ENCODE results near the gene ACTL7B. TPM values are rescaled to one million over a fixed set of nuclear protein-coding genes. Genes with fewer than 3 reads are reported as not detected.

The ACTL7B gene
- polyA plus RNA-seq, 3 donors = 0.05 TPM; not detected in 2

- Histone ChIP-seq H2AFZ (ENCODE audit: insufficient read depth, low read depth, low read length, poor library complexity, severe bottlenecking) (no peak overlapping the region), H3K36me3 (replicated peaks in 1 of 2; ENCODE audit: control insufficient read depth in 1 of 2, insufficient read depth in 2 of 2, low read length in 2 of 2) (no peaks in the 10 kb centered on the region), H3K4me2 (replicated peaks; ENCODE audit: extremely low read depth, low read length, poor library complexity, severe bottlenecking) (no peak overlapping the region), H3K4me1 (ENCODE audit: control insufficient read depth in 1 of 2, insufficient read depth in 2 of 2, low read length in 2 of 2) (peaks cover 26 to 39% of the 10 kb centered on the region in 2 donors), H3K9ac (ENCODE audit: insufficient read depth, low read length, poor library complexity, severe bottlenecking) (no peak overlapping the region), H4K20me1 (ENCODE audit: insufficient read depth, low read length) (no peaks in the 10 kb centered on the region), H3K27me3 (ENCODE audit: control insufficient read depth in 2 of 2, insufficient read depth in 2 of 2, low read length in 2 of 2) (no peaks in the 10 kb centered on the region), H3K79me2 (ENCODE audit: insufficient read depth, low read length) (no peaks in the 10 kb centered on the region), H3K9me3 (replicated peaks in 1 of 2; ENCODE audit: control insufficient read depth in 1 of 2, insufficient read depth in 1 of 2, low read length in 2 of 2) (no peaks in the 10 kb centered on the region), H3K27ac (ENCODE audit: low read depth in 1 of 2, low read length in 2 of 2) (no peak overlapping the region), H3K4me3 (replicated peaks in 1 of 3; ENCODE audit: low read depth in 2 of 3, low read length in 3 of 3) (no peak overlapping the region)
- Mint-ChIP-seq H3K27ac (no peak overlapping the region), H3K36me3 (no peaks in the 10 kb centered on the region), H3K27me3 (ENCODE audit: low read depth in 3 of 3) (peaks cover 0 to 3% (median 0%) of the 10 kb centered on the region in 3 donors), H3K4me3 (no peak overlapping the region), H3K9me3 (peaks cover 0 to 2% (median 0%) of the 10 kb centered on the region in 7 donors), H3K4me1 (peaks cover 37% of the 10 kb centered on the region)
- intact Hi-C loops (cut with micrococcal nuclease) = no loop called here
- TF ChIP-seq CTCF (IDR thresholded peaks at IDR 0.05) = no peak
- no CpG with 5 or more reads among the region's 2 CpGs for WGBS (ENCODE audit: insufficient coverage)
- no peak for DNase-seq
Observed at GRCh38 chr9:108845947-108846346, 9.8 kb downstream of the ACTL7B start.

- Histone ChIP-seq H3K27ac (ENCODE audit: low read depth in 1 of 2, low read length in 2 of 2) (no peak overlapping the region), H3K4me3 (replicated peaks in 1 of 3; ENCODE audit: low read depth in 2 of 3, low read length in 3 of 3) (no peak overlapping the region), H3K36me3 (replicated peaks in 1 of 2; ENCODE audit: control insufficient read depth in 1 of 2, insufficient read depth in 2 of 2, low read length in 2 of 2) (no peaks in the 10 kb centered on the region), H4K20me1 (ENCODE audit: insufficient read depth, low read length) (no peaks in the 10 kb centered on the region), H3K9ac (ENCODE audit: insufficient read depth, low read length, poor library complexity, severe bottlenecking) (no peak overlapping the region), H3K4me2 (replicated peaks; ENCODE audit: extremely low read depth, low read length, poor library complexity, severe bottlenecking) (no peak overlapping the region), H3K27me3 (ENCODE audit: control insufficient read depth in 2 of 2, insufficient read depth in 2 of 2, low read length in 2 of 2) (no peaks in the 10 kb centered on the region), H3K9me3 (replicated peaks in 1 of 2; ENCODE audit: control insufficient read depth in 1 of 2, insufficient read depth in 1 of 2, low read length in 2 of 2) (no peaks in the 10 kb centered on the region), H3K79me2 (ENCODE audit: insufficient read depth, low read length) (no peaks in the 10 kb centered on the region), H2AFZ (ENCODE audit: insufficient read depth, low read depth, low read length, poor library complexity, severe bottlenecking) (no peak overlapping the region), H3K4me1 (ENCODE audit: control insufficient read depth in 1 of 2, insufficient read depth in 2 of 2, low read length in 2 of 2) (peaks cover 26 to 39% of the 10 kb centered on the region in 2 donors)
- DNase-seq = no peak
- H3K27me3 Mint-ChIP-seq (ENCODE audit: low read depth in 3 of 3) = peaks cover 0 to 3% (median 0%) of the 10 kb centered on the region in 3 donors
- no peak for TF ChIP-seq CTCF (IDR thresholded peaks at IDR 0.05)
- no peaks in the 10 kb centered on the region for H3K36me3 Mint-ChIP-seq
- H3K4me3 Mint-ChIP-seq = no peak overlapping the region
- WGBS (ENCODE audit: insufficient coverage) = 100% methylated on average over 3 of the region's 5 CpGs
- intact Hi-C loops (cut with micrococcal nuclease) = no loop called here
- peaks cover 37% of the 10 kb centered on the region for H3K4me1 Mint-ChIP-seq
- peaks cover 0 to 2% (median 0%) of the 10 kb centered on the region in 7 donors for H3K9me3 Mint-ChIP-seq
- no peak overlapping the region for H3K27ac Mint-ChIP-seq
Observed at GRCh38 chr9:108845507-108845906, 10.3 kb downstream of the ACTL7B start.

Measured in CD14-positive monocyte (primary cell).